Islet precursor cell (in vitro differentiated cells): Measurements from ENCODE around the gene CHID1.

Experiments used
- DNase-seq: peaks from one replicate; pipeline ENCODE4 v3.0.0-alpha.2; 2018

Gene CHID1

DNA sequence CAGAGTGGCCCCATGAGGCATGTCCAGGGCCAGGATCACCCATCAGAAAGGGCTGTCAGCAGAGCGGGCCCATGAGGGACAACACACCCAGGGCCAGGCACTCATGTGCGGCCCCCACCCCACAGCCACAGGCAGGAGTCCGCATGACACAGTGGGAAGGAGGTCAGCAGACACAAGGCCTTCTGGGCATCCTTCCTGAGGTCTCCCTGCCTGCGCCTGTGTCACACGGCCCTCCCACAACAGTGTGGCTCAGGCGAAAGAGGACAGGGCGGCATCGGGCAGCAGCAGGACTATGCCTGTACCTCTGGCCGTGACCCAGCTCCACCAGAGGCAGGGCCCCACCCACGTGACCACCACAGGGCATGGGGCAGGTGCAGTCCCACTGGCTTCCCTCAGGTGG lies 27.1 kb downstream of the CHID1 start:
- no peak for DNase-seq

- DNase-seq, result no peak
Observed at GRCh38 chr11:882596-882995, 28.0 kb downstream of the CHID1 start.

GRCh38 chr11:880447-880846 lies 30.2 kb downstream of the CHID1 start:
- DNase-seq, result no peak

DNA sequence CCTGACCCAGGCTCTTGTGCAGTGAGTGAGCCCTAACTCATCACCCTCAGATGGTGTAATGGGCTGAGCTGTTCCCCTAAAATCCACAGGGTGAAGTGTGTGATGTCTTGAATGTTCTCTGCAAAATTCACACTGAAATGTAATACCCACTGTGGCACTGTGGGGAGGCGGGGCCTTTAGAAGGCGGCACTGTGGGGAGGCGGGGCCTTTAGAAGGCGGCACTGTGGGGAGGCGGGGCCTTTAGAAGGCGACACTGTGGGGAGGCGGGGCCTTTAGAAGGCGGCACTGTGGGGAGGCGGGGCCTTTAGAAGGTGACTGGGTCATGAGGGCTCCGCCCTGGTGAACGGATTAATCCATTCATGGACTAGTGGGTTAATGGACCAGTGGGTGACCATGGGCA lies 33.0 kb downstream of the CHID1 start:
- DNase-seq, result no peak

DNA sequence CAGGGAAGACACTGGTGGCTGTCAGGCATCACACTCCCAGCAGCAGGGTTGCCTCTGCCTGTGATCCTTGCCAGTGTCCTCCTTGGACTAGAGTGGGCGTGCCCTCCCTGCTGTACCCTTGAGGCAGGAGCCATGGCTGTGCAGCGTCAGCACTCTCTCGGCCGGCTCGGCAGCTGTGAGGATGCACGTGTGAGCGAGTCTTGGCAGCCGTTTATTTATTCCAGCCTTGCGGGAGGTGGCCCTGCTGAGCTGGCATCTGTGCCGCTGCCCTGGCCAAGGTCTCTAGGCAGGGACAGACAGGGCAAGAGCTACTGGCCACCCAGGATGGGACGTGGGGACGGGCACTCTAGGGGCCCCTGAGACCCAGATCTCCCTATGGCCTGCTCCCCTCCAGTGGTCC lies 34.1 kb downstream of the CHID1 start:
- no peak for DNase-seq

- DNase-seq, result no peak
Observed at GRCh38 chr11:875769-876301, 34.8 kb downstream of the CHID1 start.

GRCh38 chr11:875203-875602 lies 35.4 kb downstream of the CHID1 start:
- DNase-seq, result no peak

- DNase-seq, result no peak
Observed at GRCh38 chr11:873706-874105, 36.9 kb downstream of the CHID1 start.

GRCh38 chr11:872799-873198 lies 37.8 kb downstream of the CHID1 start:
- no peak for DNase-seq

- no peak for DNase-seq
Observed at GRCh38 chr11:871472-871871, 39.1 kb downstream of the CHID1 start.

GRCh38 chr11:870418-870817 lies 40.2 kb downstream of the CHID1 start:
- no peak for DNase-seq

DNA sequence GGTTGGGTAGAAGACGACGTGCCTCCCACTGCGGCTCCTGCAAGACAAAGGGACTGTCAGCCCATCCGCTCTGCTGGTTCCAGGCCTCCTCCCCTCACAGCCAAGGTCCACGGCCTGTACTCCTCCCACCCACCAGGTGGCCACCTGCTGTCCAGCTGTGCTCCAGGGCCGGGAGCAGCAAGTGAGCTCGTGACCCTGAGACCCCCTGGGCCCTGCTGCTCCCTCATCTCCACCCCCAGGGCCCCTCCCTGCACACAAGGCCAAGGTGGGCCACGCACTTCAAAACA lies 40.5 kb downstream of the CHID1 start:
- DNase-seq, result peak; percentile 82

GRCh38 chr11:869399-870126 lies 41.0 kb downstream of the CHID1 start:
- no peak for DNase-seq

DNA sequence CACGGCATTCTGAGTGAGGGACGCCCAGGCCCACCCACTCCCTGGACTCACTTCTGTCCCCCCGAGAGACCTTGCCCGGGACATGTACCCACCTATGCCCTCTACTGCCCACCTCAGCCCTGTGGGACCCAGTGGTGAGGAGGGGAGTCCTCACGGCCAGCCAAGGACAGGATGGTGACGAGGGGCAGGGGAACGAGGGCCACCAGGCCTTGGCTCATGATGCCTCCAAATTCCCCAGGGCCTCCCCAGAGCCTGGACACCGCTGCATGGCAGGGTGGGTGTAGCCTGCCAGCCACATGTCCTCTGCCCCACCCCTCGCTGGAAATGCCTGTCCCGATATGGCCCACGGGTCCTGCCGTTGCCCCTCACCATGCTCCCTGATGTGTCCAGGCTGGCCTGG lies 41.8 kb downstream of the CHID1 start:
- no peak for DNase-seq

- DNase-seq, result no peak
Observed at GRCh38 chr11:868394-868793, 42.2 kb downstream of the CHID1 start.

DNA sequence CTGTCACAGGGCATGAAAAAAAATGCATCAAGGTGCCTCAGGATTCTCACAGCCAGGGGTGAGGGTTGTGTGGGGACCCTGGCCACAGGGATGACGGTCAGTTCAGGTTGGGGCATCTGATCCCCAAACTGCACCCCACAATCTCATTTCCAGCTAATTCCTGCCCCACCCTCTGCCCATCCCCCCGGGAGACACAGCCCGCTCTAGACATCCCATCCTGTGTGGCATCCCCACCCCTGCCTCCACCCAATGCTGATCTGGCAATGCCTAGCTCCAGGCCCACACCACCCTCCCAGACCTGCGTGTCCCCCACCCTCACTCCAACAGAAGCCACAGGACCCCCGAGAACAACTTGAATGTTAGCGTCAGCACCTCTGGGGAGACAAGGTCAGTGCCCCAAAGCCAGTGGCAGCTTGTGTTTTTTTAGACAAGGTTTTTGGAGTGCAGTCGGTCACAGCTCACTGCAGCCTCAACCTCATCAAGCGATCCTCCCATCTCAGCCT lies 42.7 kb downstream of the CHID1 start:
- no peak for DNase-seq

GRCh38 chr11:866481-866880 lies 44.1 kb downstream of the CHID1 start:
- DNase-seq, result no peak

DNA sequence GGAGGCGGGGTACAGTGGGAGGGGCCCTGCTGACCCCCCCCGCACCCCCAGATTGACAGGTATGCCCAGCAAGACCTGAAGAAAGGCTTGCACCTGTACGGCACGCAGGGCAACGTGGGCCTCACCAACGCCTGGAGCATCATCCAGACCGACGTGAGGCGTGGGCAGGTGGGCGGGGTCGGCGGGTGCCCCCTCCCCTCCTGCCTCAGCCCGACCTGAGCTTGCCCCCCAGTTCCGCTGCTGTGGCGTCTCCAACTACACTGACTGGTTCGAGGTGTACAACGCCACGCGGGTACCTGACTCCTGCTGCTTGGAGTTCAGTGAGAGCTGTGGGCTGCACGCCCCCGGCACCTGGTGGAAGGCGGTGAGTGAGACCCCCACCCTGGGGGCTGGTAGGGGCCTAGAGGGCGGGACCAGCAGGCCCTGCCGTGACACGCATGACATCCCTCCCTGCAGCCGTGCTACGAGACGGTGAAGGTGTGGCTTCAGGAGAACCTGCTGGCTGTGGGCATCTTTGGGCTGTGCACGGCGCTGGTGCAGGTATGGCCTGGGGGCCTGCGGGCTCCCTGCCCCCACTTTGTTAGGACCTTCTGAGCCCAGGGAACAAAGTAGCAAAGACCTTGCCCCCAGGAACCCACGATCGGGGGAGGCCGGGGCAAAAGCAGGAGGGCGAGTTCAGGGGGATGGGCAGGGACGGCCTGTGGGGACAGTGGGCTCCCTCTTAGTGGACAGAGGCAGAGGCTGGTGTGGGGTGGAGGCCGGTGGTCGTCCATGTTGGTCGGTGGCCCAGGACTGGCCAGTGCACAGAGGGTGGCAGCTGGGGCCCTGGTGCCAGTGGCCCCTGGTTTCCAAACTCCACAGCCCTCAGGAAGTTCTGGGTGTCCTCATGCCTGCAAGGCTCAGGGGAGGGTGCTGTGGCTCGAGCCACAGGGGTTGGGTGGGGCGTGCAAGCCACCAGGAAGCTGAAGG lies 44.9 kb downstream of the CHID1 start:
- DNase-seq, result no peak

GRCh38 chr11:864898-865297 lies 45.7 kb downstream of the CHID1 start:
- DNase-seq, result no peak

GRCh38 chr11:863910-864827 lies 46.4 kb downstream of the CHID1 start:
- DNase-seq, result no peak

GRCh38 chr11:863023-863909 lies 47.3 kb downstream of the CHID1 start:
- no peak for DNase-seq

DNA sequence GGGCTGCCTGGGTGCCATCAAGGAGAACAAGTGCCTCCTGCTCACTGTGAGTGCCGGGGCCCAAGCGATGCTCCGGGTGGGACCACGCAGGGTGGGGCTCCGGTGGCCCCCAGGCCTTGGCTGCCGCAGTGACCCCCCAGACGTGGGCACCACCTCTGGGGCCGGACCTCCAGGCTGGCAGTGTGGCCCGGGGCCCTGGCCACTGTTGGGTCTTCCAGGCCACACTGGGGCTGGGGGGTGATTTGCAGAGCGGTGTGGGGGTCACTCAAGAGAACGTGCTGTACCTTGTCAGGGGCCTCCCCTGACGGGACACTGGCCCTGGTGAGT lies 48.0 kb downstream of the CHID1 start:
- no peak for DNase-seq
